HepG2 (cell line): ENCODE data around the gene KIAA1755.

ENCODE experiments used
- LRRFIP1 ChIP-seq: sonication (generic); formaldehyde crosslinking; conservative IDR thresholded peaks from 2 replicates; pipeline ENCODE4 v1.4.0; 2020; ENCODE audit warnings: missing genetic modification reagents
- SRF ChIP-seq: IDR thresholded peaks from 2 replicates; pipeline ENCODE4 v1.6.1; 2011; ENCODE audit warnings: mild to moderate bottlenecking, low read depth, low read length, moderate library complexity

- no peak for TF ChIP-seq LRRFIP1 (CRISPR knock-in tag)
- no peak for TF ChIP-seq SRF
Measured at GRCh38 chr20:38298768-38299288, 38.3 kb upstream of the KIAA1755 start.
